GM19324 (cell line): Measurements from ENCODE around the gene SHOC2.

ENCODE experiments used
- ATAC-seq: cut with Tn5 transposase; IDR thresholded peaks from one replicate; pipeline ENCODE4 v1.9.1; 2021; ENCODE audit warnings: mild to moderate bottlenecking, moderate library complexity; ENCODE audit not compliant: unreplicated experiment, low FRiP score

SHOC2 gene

DNA sequence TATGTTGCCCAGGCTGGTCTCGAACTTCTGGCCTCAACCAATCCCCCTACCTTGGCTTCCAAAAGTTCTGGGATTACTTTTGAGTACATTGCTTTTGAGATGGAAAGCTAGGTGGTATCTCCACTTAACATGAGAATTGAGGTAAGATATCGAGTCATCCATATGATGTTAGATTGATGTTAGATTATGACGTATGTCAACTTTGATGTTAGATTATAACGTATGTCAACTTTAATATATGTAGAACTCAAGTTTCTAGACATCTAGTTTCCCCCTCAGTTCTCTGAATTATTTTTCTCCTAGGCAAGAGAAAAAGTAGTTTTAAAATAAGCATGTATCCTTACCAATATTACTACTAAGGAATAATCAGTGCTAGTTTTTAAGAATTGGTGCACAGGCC lies 20.0 kb downstream of the SHOC2 start:
- no peak for ATAC-seq

DNA sequence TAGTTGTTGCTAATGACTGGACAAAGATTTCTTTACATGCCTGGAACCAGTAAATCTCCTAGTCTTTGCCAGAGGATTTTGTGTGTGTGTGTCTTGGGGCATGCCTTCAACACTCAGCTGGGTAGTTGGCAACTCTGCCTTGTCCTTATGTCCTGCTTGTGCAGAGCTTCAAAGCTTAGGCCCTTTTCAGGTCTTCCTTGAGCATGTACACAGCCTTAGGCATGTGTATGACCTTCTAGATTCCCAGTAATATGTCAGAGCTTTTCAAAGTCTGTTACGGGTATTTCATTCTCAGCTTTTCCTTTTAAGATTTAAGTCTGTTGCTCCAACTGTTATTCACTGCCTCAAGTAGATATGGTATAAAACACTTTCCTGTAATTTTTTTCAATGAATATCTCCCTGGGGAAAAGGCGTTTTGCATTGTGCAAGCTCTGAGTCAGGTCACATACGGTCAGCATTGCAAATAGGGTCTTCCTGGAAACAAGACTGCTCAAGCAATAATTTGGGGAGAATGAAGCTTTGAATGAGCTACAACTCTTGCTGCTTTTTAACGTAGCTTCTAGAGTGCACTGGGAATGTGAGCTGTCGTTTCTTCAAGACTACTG lies 25.5 kb downstream of the SHOC2 start:
- ATAC-seq = no peak

DNA sequence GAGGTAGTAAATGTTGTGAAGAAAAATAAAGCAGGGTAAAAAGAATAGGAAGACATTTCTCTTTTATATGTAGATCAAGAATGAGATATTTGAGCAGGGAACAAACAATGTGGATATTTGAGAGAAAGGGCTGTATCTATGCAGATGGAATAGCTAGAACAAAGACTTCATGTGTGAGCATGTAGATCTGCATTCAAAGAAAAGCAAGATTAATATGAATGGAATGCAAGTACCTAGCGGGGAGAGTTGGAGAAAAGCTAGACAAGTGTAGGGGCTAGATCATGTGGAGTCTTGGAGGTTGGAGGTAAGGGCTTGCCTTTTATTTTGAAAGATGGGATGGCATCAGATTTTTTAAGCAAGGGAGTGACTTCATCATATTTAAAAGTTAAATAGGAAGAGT lies 27.1 kb downstream of the SHOC2 start:
- no peak for ATAC-seq

DNA sequence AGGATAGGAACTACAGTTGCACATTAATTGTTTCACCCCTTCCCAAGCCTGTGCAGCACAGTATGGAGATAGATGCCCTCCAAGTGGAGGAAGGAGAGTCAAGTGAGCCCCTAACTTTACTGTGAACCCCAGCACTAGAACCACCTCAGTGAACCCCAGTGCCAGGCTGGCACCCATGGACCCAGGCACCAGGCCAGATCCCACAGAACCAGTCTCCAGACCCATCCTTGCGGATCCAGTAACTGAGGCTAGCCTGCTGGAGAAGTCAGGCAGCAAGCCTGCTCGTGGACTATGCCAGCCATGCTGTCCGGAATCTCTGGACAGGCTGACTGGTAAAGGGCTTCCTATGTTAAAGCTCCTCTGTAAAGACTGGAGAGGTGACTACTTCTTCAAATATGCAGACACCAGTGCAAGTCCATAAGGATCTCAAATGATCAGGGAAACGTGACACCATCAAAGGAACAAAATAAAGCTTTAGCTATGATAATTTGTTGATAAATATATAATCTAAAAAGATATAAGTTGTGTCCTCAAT lies 27.7 kb downstream of the SHOC2 start:
- ATAC-seq = no peak

DNA sequence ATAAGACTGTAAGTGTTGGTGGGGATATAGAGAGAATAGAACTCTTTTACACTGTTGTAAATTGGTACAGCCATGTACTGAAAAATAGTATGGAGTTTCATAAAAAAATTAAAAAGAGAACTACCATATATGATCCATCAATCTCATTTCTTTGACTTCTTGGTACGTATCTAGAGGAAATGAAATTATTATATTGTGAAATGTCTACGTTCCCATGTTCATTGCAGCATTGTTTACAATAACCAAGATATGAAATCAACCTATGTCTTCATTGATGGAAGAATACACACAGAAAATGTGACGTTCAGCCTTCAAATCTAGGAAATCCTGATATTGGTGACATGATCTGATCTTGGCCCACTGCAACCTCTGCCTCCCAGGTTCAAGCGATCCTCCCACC lies 32.0 kb downstream of the SHOC2 start:
- ATAC-seq = no peak

GRCh38 chr10:110957606-110958005 lies 38.2 kb downstream of the SHOC2 start:
- no peak for ATAC-seq

GRCh38 chr10:110959379-110960332 lies 40.3 kb downstream of the SHOC2 start:
- ATAC-seq = no peak

- ATAC-seq = no peak
Observed at GRCh38 chr10:110960333-110960712, 40.9 kb downstream of the SHOC2 start.

GRCh38 chr10:110962443-110962842 lies 43.0 kb downstream of the SHOC2 start:
- ATAC-seq = no peak

GRCh38 chr10:110963162-110963561 lies 43.8 kb downstream of the SHOC2 start:
- ATAC-seq = no peak

- ATAC-seq = no peak
Observed at GRCh38 chr10:110964681-110965080, 45.3 kb downstream of the SHOC2 start.

- ATAC-seq = no peak
Observed at GRCh38 chr10:110965216-110965615, 45.8 kb downstream of the SHOC2 start.

DNA sequence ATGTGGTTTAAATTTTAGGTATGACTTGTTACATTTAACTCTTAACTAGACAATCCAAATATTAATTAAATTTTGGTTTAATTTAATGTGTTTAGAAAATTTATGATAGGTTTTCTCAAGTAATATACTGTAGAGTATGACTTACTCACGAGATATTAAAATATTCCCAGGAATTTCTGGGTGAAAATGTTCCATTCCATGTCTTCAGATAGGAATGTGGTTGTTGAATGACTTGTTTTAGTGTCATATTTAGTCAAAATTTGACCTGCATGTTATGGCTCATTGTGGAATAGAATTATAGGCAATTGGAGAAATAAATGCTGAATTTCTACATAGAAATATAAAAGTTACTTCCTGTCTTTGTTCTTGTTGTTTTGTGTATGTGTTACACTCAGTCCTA lies 46.7 kb downstream of the SHOC2 start:
- no peak for ATAC-seq

DNA sequence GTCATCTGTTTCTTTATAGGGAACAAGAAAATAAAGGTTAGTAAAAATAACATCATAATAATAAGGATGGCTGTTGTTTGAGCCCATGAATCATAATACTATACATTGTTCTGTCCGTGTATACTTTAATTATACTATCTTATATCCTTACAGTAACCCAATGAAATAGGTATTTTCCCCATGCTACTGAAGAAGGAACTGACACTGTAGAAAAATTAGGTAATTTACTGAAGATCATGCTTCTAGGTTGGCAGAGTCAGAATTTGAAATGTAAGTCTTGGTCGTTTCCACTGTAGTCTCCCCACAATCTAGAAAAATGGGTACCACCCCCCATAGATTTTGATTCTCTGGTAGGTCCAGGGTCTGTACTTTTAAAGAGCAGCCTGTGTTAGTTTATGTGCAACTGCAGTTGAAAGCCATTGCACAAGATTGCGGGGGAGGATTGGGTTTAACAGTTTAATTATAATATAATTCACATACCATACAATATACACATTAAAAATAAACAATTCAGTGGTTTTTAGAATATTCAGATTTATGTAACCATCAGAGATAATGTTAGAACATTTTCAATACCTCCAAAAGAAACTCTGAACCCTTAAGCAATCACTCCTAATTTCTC lies 47.7 kb downstream of the SHOC2 start:
- no peak for ATAC-seq

- ATAC-seq = no peak
Observed at GRCh38 chr10:110967645-110968044, 48.2 kb downstream of the SHOC2 start.

GRCh38 chr10:110969183-110969582 lies 49.8 kb downstream of the SHOC2 start:
- no peak for ATAC-seq

GRCh38 chr10:110971638-110972037 lies 52.2 kb downstream of the SHOC2 start:
- ATAC-seq = no peak

GRCh38 chr10:110972231-110973134 lies 53.1 kb downstream of the SHOC2 start:
- ATAC-seq = no peak

DNA sequence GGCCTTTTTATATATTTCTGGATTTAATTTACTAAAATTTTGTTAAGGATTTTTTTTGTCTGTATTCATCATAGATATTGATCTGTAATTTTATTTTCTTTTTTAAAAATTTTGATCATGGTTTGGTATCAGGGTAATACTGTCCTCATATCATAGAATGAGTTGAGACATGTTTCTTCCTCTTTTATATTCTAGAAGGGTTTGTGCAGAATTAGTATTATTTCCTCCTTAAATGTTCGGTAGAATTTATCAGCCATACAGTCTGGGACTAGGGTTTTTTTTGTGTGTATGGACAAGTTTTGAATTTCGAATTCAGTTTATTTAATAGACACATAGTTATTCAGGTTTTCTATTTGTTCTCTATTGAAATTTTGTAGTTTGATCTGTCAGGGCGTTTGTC lies 54.0 kb downstream of the SHOC2 start:
- no peak for ATAC-seq

GRCh38 chr10:110976577-110976976 lies 57.2 kb downstream of the SHOC2 start:
- ATAC-seq = no peak
